ENCODE data around the gene ZFYVE9. TPM values are rescaled to one million over a fixed set of nuclear protein-coding genes. Genes with fewer than 3 reads are reported as not detected.

The ZFYVE9 gene
- total and polyA plus RNA-seq, 2 of the 13 experiments (the other 11 are each of a cell fraction or from before 2014, with no cell fraction given), result 9.2 to 19.8 TPM

DNA sequence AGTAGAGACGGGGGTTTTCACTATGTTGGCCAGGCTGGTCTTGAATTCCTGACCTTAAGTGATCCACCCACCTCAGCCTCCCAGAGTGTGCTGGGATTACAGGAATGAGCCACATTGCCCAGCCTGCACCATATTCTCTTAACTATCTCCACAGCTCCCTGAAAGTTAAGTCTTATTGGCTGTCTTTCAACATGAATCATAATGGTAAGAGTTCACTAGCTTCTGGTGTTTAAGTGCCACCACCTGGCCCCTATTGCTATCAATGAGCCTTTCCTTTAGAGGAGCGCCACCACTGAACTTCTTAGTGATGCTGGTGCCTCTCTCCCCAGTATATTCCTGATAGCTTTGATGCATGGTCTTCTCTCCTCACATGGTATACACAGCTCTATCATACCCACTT, 15.7 kb downstream of the ZFYVE9 start (continued):
- TF ChIP-seq ZNF746 (CRISPR knock-in tag; IDR thresholded peaks at IDR 0.05) (no peak), HMGXB4 (CRISPR knock-in tag; IDR thresholded peaks at IDR 0.05; ENCODE audit: borderline replicate concordance in 1 of 2, low read depth in 1 of 2) (no peak), ZC3H13 (CRISPR knock-in tag; IDR thresholded peaks at IDR 0.05) (no peak), MBD4 (IDR thresholded peaks at IDR 0.05; ENCODE audit: borderline replicate concordance, low read length) (no peak)
- TF ChIP-seq, protein P1, sequence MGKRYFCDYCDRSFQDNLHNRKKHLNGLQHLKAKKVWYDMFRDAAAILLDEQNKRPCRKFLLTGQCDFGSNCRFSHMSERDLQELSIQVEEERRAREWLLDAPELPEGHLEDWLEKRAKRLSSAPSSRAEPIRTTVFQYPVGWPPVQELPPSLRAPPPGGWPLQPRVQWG (CRISPR knock-in tag; IDR thresholded peaks at IDR 0.05; ENCODE audit: borderline replicate concordance, low read depth), result no peak

- intact Hi-C loops (cut with micrococcal nuclease; ENCODE audit: unreplicated experiment), result no loop called here
- DNase-seq (ENCODE audit: low spot score), result no peak
- peaks cover 10% of the 10 kb centered on the region for H3K4me1 ChIP-seq (ENCODE audit: insufficient read depth, low read length)
- no peak overlapping the region for H3K4me3 ChIP-seq (replicated peaks in 1 of 3; ENCODE audit: insufficient read depth in 1 of 3, low read depth in 2 of 3, low read length in 3 of 3)
- H2AFZ ChIP-seq (ENCODE audit: low read length), result no peak overlapping the region
- TF ChIP-seq ZNF326 (CRISPR knock-in tag; IDR thresholded peaks at IDR 0.05; ENCODE audit: borderline replicate concordance) (no peak), ZNF451 (CRISPR knock-in tag; IDR thresholded peaks at IDR 0.05) (no peak), MBNL3 (CRISPR knock-in tag; conservative IDR thresholded peaks at IDR 0.05) (no peak), REL (CRISPR knock-in tag; conservative IDR thresholded peaks at IDR 0.05) (no peak), ZNF660 (CRISPR knock-in tag; IDR thresholded peaks at IDR 0.05; ENCODE audit: borderline replicate concordance, low read depth) (no peak), MTA1 (CRISPR knock-in tag; IDR thresholded peaks at IDR 0.05; ENCODE audit: borderline replicate concordance) (no peak), NCOA5 (CRISPR knock-in tag; IDR thresholded peaks at IDR 0.05) (no peak), RXRB (CRISPR knock-in tag; IDR thresholded peaks at IDR 0.05; ENCODE audit: borderline replicate concordance) (no peak), WIZ (CRISPR knock-in tag; IDR thresholded peaks at IDR 0.05) (no peak), RXRA (CRISPR knock-in tag; IDR thresholded peaks at IDR 0.05) (no peak), ATM (IDR thresholded peaks at IDR 0.05; ENCODE audit: borderline replicate concordance) (no peak)
- TF ChIP-seq, protein P2, sequence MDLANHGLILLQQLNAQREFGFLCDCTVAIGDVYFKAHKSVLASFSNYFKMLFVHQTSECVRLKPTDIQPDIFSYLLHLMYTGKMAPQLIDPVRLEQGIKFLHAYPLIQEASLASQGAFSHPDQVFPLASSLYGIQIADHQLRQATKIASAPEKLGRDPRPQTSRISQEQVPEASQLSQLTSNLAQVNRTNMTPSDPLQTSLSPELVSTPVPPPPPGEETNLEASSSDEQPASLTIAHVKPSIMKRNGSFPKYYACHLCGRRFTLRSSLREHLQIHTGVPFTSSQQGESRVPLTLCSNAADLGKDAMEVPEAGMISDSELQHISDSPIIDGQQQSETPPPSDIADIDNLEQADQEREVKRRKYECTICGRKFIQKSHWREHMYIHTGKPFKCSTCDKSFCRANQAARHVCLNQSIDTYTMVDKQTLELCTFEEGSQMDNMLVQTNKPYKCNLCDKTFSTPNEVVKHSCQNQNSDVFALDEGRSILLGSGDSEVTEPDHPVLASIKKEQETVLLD (CRISPR knock-in tag; IDR thresholded peaks at IDR 0.05; ENCODE audit: low read depth), result no peak
- no peaks in the 10 kb centered on the region for H3K9me3 ChIP-seq (ENCODE audit: low read length)
- H3K27me3 ChIP-seq (ENCODE audit: control insufficient read depth in 1 of 2, insufficient read depth in 2 of 2, low read length in 2 of 2), result no peaks in the 10 kb centered on the region
- no peak for ATAC-seq
- no peaks in the 10 kb centered on the region; the same call in 1 of the 2 replicates for H4K20me1 ChIP-seq (ENCODE audit: insufficient read depth, low read length)
- WGBS (ENCODE audit: low lambda C conversion rate), result 84% methylated on average over 3 of the region's 4 CpGs
- no peak overlapping the region for H3K9ac ChIP-seq (ENCODE audit: insufficient read depth, low read depth, low read length)
- H3K4me2 ChIP-seq (ENCODE audit: low read depth, low read length), result no peak overlapping the region
- in situ Hi-C loops (cut with HindIII; ENCODE audit: extremely low pct_ligation_motif_present, low pct_unique_long_range_greater_than_20kb), result no loop called here
- ChIA-PET CTCF (ENCODE audit: low intra/inter-chr PET ratio, low total read pairs) (no interaction called here), POLR2A (no interaction called here)
- peaks cover 0 to 11% of the 10 kb centered on the region in 2 experiments; a peak in 1 of 5 replicates for H3K36me3 ChIP-seq (replicated peaks in 1 of 2; ENCODE audit: control insufficient read depth in 1 of 2, insufficient read depth in 2 of 2, low read length in 2 of 2)
- no peak overlapping the region for H3K27ac ChIP-seq (ENCODE audit: extremely low read length, insufficient read depth, low read length)
- H3K79me2 ChIP-seq (ENCODE audit: insufficient read depth, low read length), result peaks cover 51% of the 10 kb centered on the region
- no TSS peak for BruUV-seq (replicated peaks)
- FAIRE-seq, result no peak
Measured at GRCh38 chr1:52158218-52158617, 16.3 kb downstream of the ZFYVE9 start.

All from HepG2 (cell line).